GM18499 (cell line): ENCODE results near the gene BPIFA1.

Source experiments
- ATAC-seq: cut with Tn5 transposase; IDR thresholded peaks from one replicate; pipeline ENCODE4 v1.9.1; 2021; ENCODE audit warnings: moderate number of reproducible peaks; ENCODE audit not compliant: insufficient read depth, unreplicated experiment

BPIFA1 gene

GRCh38 chr20:33239418-33239817 is 3.6 kb downstream of the BPIFA1 start:
- ATAC-seq: no peak

GRCh38 chr20:33239979-33240736 is 4.4 kb downstream of the BPIFA1 start:
- ATAC-seq: no peak

- ATAC-seq: no peak
These were observed 5.1 kb downstream of the BPIFA1 start for GRCh38 chr20:33240923-33241322.

GRCh38 chr20:33242319-33243100 is 6.7 kb downstream of the BPIFA1 start:
- no peak for ATAC-seq

GRCh38 chr20:33246077-33246476 is 10.3 kb downstream of the BPIFA1 start:
- no peak for ATAC-seq

- no peak for ATAC-seq
These were observed 13.7 kb downstream of the BPIFA1 start for GRCh38 chr20:33249456-33249855.

GRCh38 chr20:33250666-33251065 is 14.9 kb downstream of the BPIFA1 start:
- ATAC-seq: no peak

GRCh38 chr20:33251496-33251895 is 15.7 kb downstream of the BPIFA1 start:
- no peak for ATAC-seq

GRCh38 chr20:33252460-33252859 is 16.7 kb downstream of the BPIFA1 start:
- ATAC-seq: no peak

GRCh38 chr20:33255005-33255404 is 19.2 kb downstream of the BPIFA1 start:
- no peak for ATAC-seq

- ATAC-seq: no peak
These were observed 21.4 kb downstream of the BPIFA1 start for GRCh38 chr20:33257237-33257636.

- no peak for ATAC-seq
These were observed 23.6 kb downstream of the BPIFA1 start for GRCh38 chr20:33259371-33259770.

GRCh38 chr20:33261465-33261864 is 25.7 kb downstream of the BPIFA1 start:
- ATAC-seq: no peak

- ATAC-seq: no peak
These were observed 26.9 kb downstream of the BPIFA1 start for GRCh38 chr20:33262658-33263065.

GRCh38 chr20:33263784-33264183 is 28.0 kb downstream of the BPIFA1 start:
- ATAC-seq: no peak

GRCh38 chr20:33267701-33268100 is 31.9 kb downstream of the BPIFA1 start:
- no peak for ATAC-seq

- no peak for ATAC-seq
These were observed 36.5 kb downstream of the BPIFA1 start for GRCh38 chr20:33272155-33272873.

GRCh38 chr20:33273117-33273851 is 37.5 kb downstream of the BPIFA1 start:
- ATAC-seq: no peak

GRCh38 chr20:33275215-33275614 is 39.4 kb downstream of the BPIFA1 start:
- no peak for ATAC-seq

- ATAC-seq: no peak
These were observed 40.1 kb downstream of the BPIFA1 start for GRCh38 chr20:33275871-33276270.
